ENCODE data around the gene JMJD7. TPM values are rescaled to one million over a fixed set of nuclear protein-coding genes. Genes with fewer than 3 reads are reported as not detected.

The JMJD7 gene
- total RNA-seq, 3 donors from 2014 or later, result 7.8 to 20.8 (median 8.8) TPM

DNA sequence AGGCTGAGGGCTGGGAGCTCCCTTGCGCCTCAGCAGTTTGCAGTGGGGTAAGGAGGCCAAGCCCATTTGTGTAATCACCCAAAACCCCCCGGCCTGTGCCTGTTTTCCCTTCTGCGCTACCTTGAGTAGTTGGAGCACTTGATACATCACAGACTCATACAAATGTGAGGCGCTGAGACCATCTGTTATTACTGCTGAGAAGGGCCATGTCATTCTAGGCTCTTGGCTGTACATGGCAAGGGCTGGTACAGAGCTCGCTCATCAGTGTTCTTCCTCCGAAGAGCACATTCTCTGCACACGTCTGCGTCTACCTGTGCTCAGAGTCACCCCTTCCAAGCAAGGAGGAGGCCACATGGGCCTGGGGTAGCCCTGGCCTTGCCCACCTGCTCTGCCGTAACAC, 20.1 kb downstream of the JMJD7 start:
- H3K4me1 ChIP-seq, result peaks cover 0 to 8% of the 10 kb centered on the region in 2 donors
- H3K27me3 ChIP-seq, result no peaks in the 10 kb centered on the region
- intact Hi-C loops (cut with DNase I; ENCODE audit: low total_unique reads), result no loop called here
- no peak overlapping the region for H3K27ac ChIP-seq
- TF ChIP-seq POLR2AphosphoS5 (IDR thresholded peaks at IDR 0.05) (no peak), POLR2A (IDR thresholded peaks at IDR 0.05) (no peak)
- TF ChIP-seq, protein P1, sequence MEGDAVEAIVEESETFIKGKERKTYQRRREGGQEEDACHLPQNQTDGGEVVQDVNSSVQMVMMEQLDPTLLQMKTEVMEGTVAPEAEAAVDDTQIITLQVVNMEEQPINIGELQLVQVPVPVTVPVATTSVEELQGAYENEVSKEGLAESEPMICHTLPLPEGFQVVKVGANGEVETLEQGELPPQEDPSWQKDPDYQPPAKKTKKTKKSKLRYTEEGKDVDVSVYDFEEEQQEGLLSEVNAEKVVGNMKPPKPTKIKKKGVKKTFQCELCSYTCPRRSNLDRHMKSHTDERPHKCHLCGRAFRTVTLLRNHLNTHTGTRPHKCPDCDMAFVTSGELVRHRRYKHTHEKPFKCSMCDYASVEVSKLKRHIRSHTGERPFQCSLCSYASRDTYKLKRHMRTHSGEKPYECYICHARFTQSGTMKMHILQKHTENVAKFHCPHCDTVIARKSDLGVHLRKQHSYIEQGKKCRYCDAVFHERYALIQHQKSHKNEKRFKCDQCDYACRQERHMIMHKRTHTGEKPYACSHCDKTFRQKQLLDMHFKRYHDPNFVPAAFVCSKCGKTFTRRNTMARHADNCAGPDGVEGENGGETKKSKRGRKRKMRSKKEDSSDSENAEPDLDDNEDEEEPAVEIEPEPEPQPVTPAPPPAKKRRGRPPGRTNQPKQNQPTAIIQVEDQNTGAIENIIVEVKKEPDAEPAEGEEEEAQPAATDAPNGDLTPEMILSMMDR (IDR thresholded peaks at IDR 0.05), result no peak
- H3K36me3 ChIP-seq, result peaks cover 15% of the 10 kb centered on the region
- H3K9me3 ChIP-seq, result no peaks in the 10 kb centered on the region
- DNase-seq (ENCODE audit: low spot score in 2 of 2), result no peak
- no peak overlapping the region for H3K4me3 ChIP-seq

DNA sequence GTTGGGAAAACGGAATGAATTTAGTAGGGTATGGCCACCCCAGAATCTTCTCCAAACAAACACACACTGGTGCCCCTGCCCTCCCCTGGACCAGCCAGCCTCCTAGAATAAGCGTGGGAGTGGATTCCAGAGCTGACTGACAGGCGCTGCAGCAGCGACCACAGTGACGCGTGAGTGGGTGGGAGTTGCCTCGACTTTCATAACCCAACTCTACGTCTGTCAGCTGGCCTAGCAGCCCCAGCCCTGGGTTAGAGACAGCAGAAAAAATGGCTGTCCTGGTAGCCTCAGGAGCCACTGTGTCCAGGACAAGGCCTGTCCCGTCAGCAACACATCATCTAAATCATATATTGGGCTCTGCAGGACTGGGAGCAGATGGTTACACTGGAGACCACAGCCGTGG, 20.7 kb downstream of the JMJD7 start:
- TF ChIP-seq POLR2A (IDR thresholded peaks at IDR 0.05) (no peak), POLR2AphosphoS5 (IDR thresholded peaks at IDR 0.05) (no peak)
- TF ChIP-seq, protein P1 (IDR thresholded peaks at IDR 0.05), result no peak
- no peak overlapping the region for H3K27ac ChIP-seq
- DNase-seq (ENCODE audit: low spot score in 2 of 2), result no peak
- no peak overlapping the region for H3K4me3 ChIP-seq
- intact Hi-C loops (cut with DNase I; ENCODE audit: low total_unique reads), result no loop called here
- no peaks in the 10 kb centered on the region for H3K27me3 ChIP-seq
- peaks cover 15% of the 10 kb centered on the region for H3K36me3 ChIP-seq
- no peaks in the 10 kb centered on the region for H3K9me3 ChIP-seq
- H3K4me1 ChIP-seq, result peaks cover 0 to 8% of the 10 kb centered on the region in 2 donors

DNA sequence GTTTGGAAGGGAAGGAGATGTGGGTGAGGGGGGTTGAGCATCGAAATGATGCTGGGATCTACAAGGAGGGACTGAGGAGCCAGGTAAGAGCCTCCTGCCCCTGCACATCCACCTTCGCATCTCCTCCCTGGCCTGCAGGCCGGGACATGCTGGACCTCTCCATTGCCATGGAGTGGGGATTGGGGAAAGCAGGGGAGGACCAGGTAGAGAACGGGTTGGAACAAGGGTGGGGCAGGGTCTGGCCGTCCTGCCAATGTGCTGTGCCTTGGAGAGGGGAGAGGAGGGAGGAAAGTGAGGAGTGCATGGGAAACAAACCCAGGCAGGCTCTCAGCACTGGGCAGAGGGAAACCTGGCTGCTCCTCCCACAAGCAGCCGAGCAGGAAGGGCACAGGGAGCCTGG, 21.3 kb downstream of the JMJD7 start:
- H3K27ac ChIP-seq, result peak overlapping the region; percentile 48 to 69

DNA sequence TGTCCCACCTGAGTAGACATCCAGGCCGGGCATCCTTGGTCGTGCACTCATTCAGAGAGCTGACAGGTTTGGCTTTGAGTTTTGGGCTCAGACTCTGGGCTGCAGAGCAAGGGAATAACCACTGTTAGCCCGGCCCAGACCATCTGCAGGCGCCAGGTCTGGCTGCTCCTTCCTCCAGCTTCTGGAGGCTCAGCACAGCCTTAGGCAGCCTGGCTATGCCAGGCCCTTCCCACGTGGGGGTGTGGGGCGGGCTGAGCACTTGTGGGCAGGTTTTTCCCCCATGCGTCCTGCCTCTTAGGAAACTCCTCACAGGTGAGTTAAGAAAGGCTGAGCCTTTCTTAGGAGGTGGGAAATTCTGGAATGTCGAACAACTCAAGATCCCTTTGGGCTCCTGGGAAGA, 22.0 kb downstream of the JMJD7 start:
- no peak for TF ChIP-seq POLR2A (IDR thresholded peaks at IDR 0.05)
- TF ChIP-seq POLR2AphosphoS5 (IDR thresholded peaks at IDR 0.05), result no peak
- TF ChIP-seq, protein P1 (IDR thresholded peaks at IDR 0.05), result no peak
- Histone ChIP-seq H3K4me1 (peaks cover 0 to 8% of the 10 kb centered on the region in 2 donors), H3K4me3 (no peak overlapping the region), H3K9me3 (no peaks in the 10 kb centered on the region), H3K27me3 (no peaks in the 10 kb centered on the region), H3K36me3 (peaks cover 15% of the 10 kb centered on the region), H3K27ac (peak overlapping the region; percentile 48 to 69)
- intact Hi-C loops (cut with DNase I; ENCODE audit: low total_unique reads), result no loop called here
- DNase-seq (ENCODE audit: low spot score in 2 of 2), result peak; percentile 81 to 83

More for the DNA sequence above, 21.3 kb downstream of the JMJD7 start:
- Histone ChIP-seq H3K36me3 (peaks cover 15% of the 10 kb centered on the region), H3K4me1 (peaks cover 0 to 8% of the 10 kb centered on the region in 2 donors), H3K4me3 (no peak overlapping the region), H3K27me3 (no peaks in the 10 kb centered on the region), H3K9me3 (no peaks in the 10 kb centered on the region)
- intact Hi-C loops (cut with DNase I; ENCODE audit: low total_unique reads), result no loop called here
- no peak for TF ChIP-seq POLR2A (IDR thresholded peaks at IDR 0.05)
- no peak for TF ChIP-seq POLR2AphosphoS5 (IDR thresholded peaks at IDR 0.05)
- TF ChIP-seq, protein P1 (IDR thresholded peaks at IDR 0.05), result no peak
- no peak for DNase-seq (ENCODE audit: low spot score in 2 of 2)

DNA sequence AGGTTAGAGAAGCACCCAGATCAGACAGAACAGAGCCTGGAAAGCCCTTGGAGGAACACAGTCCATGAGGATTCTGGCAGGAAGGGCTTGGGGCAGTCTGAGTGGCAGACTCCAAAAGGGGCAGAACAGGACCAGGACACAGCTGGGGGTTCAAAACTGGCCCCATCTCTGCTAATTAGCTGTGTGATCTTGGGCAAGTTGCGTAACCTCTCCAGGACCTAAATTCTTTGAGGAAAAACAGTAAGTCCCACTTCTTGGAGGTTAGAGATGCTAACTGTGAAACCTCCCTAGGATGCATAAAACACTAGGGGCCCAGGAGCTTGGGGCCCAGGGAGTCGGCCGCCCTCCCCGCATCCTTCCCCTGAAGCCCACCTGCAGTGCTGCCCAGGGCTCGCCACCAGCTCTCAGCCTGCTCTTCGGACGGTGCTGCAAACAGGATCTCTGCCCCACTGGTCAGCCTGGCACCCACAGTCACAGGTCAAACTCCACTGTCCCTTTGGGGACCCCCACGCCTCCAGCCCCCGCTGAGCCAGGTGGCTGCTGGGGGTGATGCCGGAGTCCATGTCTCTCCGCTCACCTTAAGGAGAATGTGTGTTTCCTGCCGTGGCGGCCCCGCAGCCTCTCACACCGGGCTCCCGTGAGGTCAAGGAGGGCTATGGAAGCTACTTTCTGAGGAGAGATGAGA, 22.7 kb downstream of the JMJD7 start:
- DNase-seq (ENCODE audit: low spot score in 2 of 2), result no peak
- TF ChIP-seq POLR2A (IDR thresholded peaks at IDR 0.05) (no peak), POLR2AphosphoS5 (IDR thresholded peaks at IDR 0.05) (no peak)
- TF ChIP-seq, protein P1 (IDR thresholded peaks at IDR 0.05), result no peak
- peak overlapping the region; percentile 48 to 69 for H3K27ac ChIP-seq
- intact Hi-C loops (cut with DNase I; ENCODE audit: low total_unique reads), result no loop called here
- H3K9me3 ChIP-seq, result no peaks in the 10 kb centered on the region
- H3K36me3 ChIP-seq, result peaks cover 15% of the 10 kb centered on the region
- H3K4me1 ChIP-seq, result peaks cover 0 to 8% of the 10 kb centered on the region in 2 donors
- H3K4me3 ChIP-seq, result no peak overlapping the region
- H3K27me3 ChIP-seq, result no peaks in the 10 kb centered on the region

All from breast epithelium (tissue), 4 donors.